Measurements from ENCODE around the gene SLC44A3. TPM values are rescaled to one million over a fixed set of nuclear protein-coding genes. Genes with fewer than 3 reads are reported as not detected.
"Not testable (repeated sequence)": the region's sequence is repeated elsewhere in the genome, so short reads cannot be mapped to it uniquely, and the experiment has no call there.

SLC44A3 gene
- total RNA-seq, 1 donor from 2014 or later: 19.5 TPM

DNA sequence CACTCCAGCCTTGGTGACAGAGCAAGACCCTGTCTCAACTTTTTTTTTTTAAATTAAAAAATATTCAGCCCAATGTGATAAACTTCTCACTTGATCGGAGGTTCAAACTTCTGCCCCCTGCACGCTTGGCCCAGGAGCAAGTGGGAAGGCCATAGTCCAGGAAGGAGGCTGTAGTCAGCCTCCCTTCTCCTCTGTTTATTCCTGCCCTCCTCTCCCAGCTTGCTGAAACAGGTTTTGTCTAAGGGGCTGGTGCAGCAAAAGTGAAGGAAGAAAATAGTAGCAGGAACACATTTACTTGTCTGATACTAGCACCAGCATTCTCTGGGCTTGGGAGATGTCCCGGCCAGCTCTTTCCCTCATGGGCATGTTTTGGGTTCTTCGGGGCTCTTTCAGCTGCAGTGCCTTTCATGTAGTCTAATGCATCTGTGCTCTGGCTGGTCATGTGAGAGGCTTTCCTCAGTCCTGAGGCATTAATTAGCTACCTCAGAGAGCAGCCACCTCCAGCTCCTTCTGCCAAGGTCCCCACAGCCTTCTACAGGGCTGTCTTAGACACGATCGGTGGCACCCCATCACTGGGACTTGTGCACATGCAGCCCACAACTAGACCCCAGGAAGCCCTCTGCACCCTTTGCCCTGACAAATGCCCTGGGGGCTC lies 12.9 kb downstream of the SLC44A3 start:
- DNase-seq (ENCODE audit: extremely low spot score, unreplicated experiment): no peak
- Mint-ChIP-seq H3K27me3 (no peaks in the 10 kb centered on the region), H3K27ac (no peak overlapping the region), H3K4me3 (no peak overlapping the region), H3K9me3 (no peaks in the 10 kb centered on the region), H3K36me3 (peaks cover 5% of the 10 kb centered on the region), H3K4me1 (ENCODE audit: unreplicated experiment) (peaks cover 11% of the 10 kb centered on the region)
- TF ChIP-seq, protein P1, sequence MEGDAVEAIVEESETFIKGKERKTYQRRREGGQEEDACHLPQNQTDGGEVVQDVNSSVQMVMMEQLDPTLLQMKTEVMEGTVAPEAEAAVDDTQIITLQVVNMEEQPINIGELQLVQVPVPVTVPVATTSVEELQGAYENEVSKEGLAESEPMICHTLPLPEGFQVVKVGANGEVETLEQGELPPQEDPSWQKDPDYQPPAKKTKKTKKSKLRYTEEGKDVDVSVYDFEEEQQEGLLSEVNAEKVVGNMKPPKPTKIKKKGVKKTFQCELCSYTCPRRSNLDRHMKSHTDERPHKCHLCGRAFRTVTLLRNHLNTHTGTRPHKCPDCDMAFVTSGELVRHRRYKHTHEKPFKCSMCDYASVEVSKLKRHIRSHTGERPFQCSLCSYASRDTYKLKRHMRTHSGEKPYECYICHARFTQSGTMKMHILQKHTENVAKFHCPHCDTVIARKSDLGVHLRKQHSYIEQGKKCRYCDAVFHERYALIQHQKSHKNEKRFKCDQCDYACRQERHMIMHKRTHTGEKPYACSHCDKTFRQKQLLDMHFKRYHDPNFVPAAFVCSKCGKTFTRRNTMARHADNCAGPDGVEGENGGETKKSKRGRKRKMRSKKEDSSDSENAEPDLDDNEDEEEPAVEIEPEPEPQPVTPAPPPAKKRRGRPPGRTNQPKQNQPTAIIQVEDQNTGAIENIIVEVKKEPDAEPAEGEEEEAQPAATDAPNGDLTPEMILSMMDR (conservative IDR thresholded peaks at IDR 0.05): no peak

DNA sequence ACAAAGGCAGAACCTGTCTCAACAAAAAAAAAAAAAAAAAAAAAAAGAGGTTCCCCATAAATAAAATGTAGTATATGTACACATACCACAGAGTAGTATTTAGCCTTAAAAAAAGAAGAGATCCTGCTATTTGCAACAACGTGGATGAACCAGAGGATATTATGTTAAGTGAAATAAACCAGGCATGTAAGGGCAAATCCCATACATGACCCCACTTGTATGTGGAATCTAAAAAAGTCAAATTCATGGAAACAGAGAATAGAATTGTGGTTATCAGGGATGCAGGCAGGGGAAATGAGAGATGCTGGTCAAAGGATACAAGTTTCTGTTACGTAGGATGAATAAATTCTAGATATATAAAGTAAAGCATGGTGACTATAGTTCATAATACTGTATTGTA lies 16.7 kb downstream of the SLC44A3 start:
- H3K4me1 Mint-ChIP-seq (ENCODE audit: unreplicated experiment): no peaks in the 10 kb centered on the region
- peaks cover 6% of the 10 kb centered on the region for H3K36me3 Mint-ChIP-seq
- H3K27me3 Mint-ChIP-seq: no peaks in the 10 kb centered on the region
- no peak for DNase-seq (ENCODE audit: extremely low spot score, unreplicated experiment)
- TF ChIP-seq, protein P1 (conservative IDR thresholded peaks at IDR 0.05): no peak
- H3K27ac Mint-ChIP-seq: no peak overlapping the region
- no peak overlapping the region for H3K4me3 Mint-ChIP-seq
- H3K9me3 Mint-ChIP-seq: no peaks in the 10 kb centered on the region

DNA sequence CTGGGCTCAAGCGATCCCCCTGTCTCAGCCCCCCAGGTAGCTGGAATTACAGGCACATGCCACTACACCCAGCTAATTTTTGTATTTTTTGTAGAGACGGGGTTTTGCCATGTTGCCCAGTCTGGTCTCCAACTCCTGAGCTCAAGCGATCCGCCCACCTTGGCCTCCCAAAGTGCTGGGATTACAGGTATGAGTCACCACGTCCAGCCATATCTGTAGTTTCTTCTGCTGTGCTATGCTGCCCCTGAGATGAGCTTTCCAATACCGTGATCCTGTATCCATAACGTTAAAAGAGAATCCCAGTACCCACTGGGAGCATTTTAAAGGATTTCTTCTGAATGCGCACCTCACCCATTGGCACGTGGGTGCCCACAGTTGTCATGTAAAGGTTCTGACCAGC lies 20.2 kb downstream of the SLC44A3 start:
- H3K4me3 Mint-ChIP-seq; H3K4me1 Mint-ChIP-seq (ENCODE audit: unreplicated experiment); H3K9me3 Mint-ChIP-seq; DNase-seq (ENCODE audit: extremely low spot score, unreplicated experiment); H3K27ac Mint-ChIP-seq; H3K27me3 Mint-ChIP-seq: not testable (repeated sequence)
- peaks cover 15% of the 10 kb centered on the region for H3K36me3 Mint-ChIP-seq

DNA sequence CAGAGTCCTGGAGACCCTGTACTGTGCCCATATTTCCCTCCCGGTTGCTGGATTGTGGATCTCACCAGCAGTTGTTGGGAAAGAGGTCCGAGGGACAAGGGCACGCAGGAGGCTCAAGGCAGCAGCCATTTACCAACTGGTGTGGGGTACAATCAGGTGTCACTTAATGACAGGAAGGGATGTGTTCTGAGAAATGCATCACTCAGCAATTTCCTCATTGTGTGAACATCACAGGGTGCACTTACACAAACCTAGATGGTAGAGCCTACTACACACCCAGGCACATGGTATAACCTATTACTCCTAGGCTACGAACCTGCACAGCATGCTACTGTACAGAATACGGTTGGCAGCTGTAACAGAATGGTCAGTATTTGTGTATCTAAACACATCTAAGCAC lies 20.7 kb downstream of the SLC44A3 start:
- no peaks in the 10 kb centered on the region for H3K27me3 Mint-ChIP-seq

DNA sequence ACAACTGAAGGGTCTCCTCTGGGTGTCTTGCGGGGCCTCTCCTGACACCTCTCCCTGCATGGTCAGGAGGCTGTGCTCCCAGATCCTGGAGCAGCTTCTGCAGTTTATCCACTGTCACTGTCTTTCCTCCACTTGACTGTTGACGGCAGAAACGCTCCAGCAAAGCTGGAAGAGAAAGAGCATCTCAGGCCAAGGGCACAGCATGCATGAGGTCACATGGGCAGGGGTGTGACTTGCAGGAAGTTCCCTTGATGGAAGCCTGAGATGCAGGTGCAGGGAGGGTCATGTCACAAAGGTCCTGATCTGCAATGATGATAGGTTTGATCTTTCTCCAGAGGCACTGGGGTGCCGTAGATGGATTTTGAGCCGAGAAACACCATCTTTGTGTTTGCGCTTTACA lies 23.3 kb downstream of the SLC44A3 start:
- TF ChIP-seq, protein P1 (conservative IDR thresholded peaks at IDR 0.05): no peak
- peaks cover 26% of the 10 kb centered on the region for H3K36me3 Mint-ChIP-seq
- peaks cover 10% of the 10 kb centered on the region for H3K4me1 Mint-ChIP-seq (ENCODE audit: unreplicated experiment)
- no peaks in the 10 kb centered on the region for H3K27me3 Mint-ChIP-seq
- no peak for DNase-seq (ENCODE audit: extremely low spot score, unreplicated experiment)
- no peak overlapping the region for H3K4me3 Mint-ChIP-seq
- H3K9me3 Mint-ChIP-seq: no peaks in the 10 kb centered on the region
- H3K27ac Mint-ChIP-seq: no peak overlapping the region

More for the DNA sequence above, 20.7 kb downstream of the SLC44A3 start:
- H3K36me3 Mint-ChIP-seq: peaks cover 15% of the 10 kb centered on the region
- H3K9me3 Mint-ChIP-seq: no peaks in the 10 kb centered on the region
- no peaks in the 10 kb centered on the region for H3K4me1 Mint-ChIP-seq (ENCODE audit: unreplicated experiment)
- no peak for DNase-seq (ENCODE audit: extremely low spot score, unreplicated experiment)
- H3K4me3 Mint-ChIP-seq: no peak overlapping the region
- TF ChIP-seq, protein P1 (conservative IDR thresholded peaks at IDR 0.05): no peak
- H3K27ac Mint-ChIP-seq: no peak overlapping the region

DNA sequence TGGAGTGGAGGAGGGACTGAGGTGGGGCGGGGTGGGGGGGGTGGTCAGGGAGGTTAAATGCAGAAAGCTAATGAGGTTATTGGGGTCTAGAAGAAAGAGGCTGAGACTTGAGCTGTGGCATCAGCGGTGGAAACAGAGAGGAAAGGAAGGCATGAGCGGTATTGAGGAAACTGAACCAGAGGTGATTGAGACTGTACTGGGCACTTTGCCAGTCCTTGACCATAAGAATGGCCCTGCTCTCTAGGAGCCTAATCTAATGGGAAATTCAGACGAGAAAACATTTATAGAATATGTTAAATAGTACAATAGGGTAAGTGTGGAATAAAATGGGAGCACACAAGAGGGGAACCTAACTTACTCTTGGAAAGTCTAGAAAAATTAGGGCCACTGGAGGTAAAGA lies 23.7 kb downstream of the SLC44A3 start:
- H3K4me3 Mint-ChIP-seq: no peak overlapping the region
- TF ChIP-seq, protein P1 (conservative IDR thresholded peaks at IDR 0.05): no peak
- H3K27me3 Mint-ChIP-seq: no peaks in the 10 kb centered on the region
- peaks cover 27% of the 10 kb centered on the region for H3K36me3 Mint-ChIP-seq
- H3K27ac Mint-ChIP-seq: no peak overlapping the region
- DNase-seq (ENCODE audit: extremely low spot score, unreplicated experiment): no peak
- peaks cover 13% of the 10 kb centered on the region for H3K4me1 Mint-ChIP-seq (ENCODE audit: unreplicated experiment)
- no peaks in the 10 kb centered on the region for H3K9me3 Mint-ChIP-seq

Data from type B pancreatic cell (in vitro differentiated cells).